RCC 7860 (cell line): ENCODE measurements around the gene ATOSB.

Source experiments
- DNase-seq: peaks from one replicate; pipeline ENCODE4 v3.0.0-alpha.2; 2015; ENCODE audit warnings: low spot score
- FAIRE-seq: peaks from 2 replicates; lab custom pipeline; 2012; peaks lifted over from hg19 to GRCh38; lab: Jason Lieb, UNC

ATOSB gene

GRCh38 chr9:35114840-35115628 lies 628 bp downstream of the ATOSB start:
- peak; percentile 10 for DNase-seq
- FAIRE-seq, result no peak

GRCh38 chr9:35114113-35114839 lies 1.4 kb downstream of the ATOSB start:
- peak; percentile 54 for DNase-seq
- no peak for FAIRE-seq

- no peak for FAIRE-seq
- no peak for DNase-seq
Measured at GRCh38 chr9:35112257-35113020, 3.2 kb downstream of the ATOSB start.

- FAIRE-seq, result no peak
- peak; percentile 92 for DNase-seq
Measured at GRCh38 chr9:35111001-35111933, 4.4 kb downstream of the ATOSB start.

GRCh38 chr9:35110327-35110761 lies 5.3 kb downstream of the ATOSB start:
- FAIRE-seq, result no peak
- DNase-seq, result peak; percentile 44

GRCh38 chr9:35108946-35109575 lies 6.6 kb downstream of the ATOSB start:
- DNase-seq (no peak), FAIRE-seq (no peak)

- FAIRE-seq, result no peak
Measured at GRCh38 chr9:35108461-35108860, 7.2 kb downstream of the ATOSB start.

GRCh38 chr9:35107297-35108290 lies 8.1 kb downstream of the ATOSB start:
- DNase-seq (no peak), FAIRE-seq (no peak)

More at GRCh38 chr9:35108461-35108860, 7.2 kb downstream of the ATOSB start:
- DNase-seq, result no peak

GRCh38 chr9:35106343-35106730 lies 9.3 kb downstream of the ATOSB start:
- no peak for DNase-seq
- no peak for FAIRE-seq

GRCh38 chr9:35105571-35106342 lies 9.9 kb downstream of the ATOSB start:
- FAIRE-seq, result no peak
- no peak for DNase-seq

- no peak for DNase-seq
- no peak for FAIRE-seq
Measured at GRCh38 chr9:35105126-35105525, 10.5 kb downstream of the ATOSB start.

- DNase-seq, result no peak
Measured at GRCh38 chr9:35104586-35104985, 11.1 kb downstream of the ATOSB start.

GRCh38 chr9:35103660-35104191 lies 11.9 kb downstream of the ATOSB start:
- FAIRE-seq (no peak), DNase-seq (no peak)

More at GRCh38 chr9:35104586-35104985, 11.1 kb downstream of the ATOSB start:
- FAIRE-seq, result no peak

GRCh38 chr9:35102769-35103659 lies 12.6 kb downstream of the ATOSB start, which contains the start of gene STOML2:
Gene STOML2, minus strand, starts transcription at chr9:35103131. Its CDS starts 37 bp downstream, at chr9:35103094.
- DNase-seq, result peak; percentile 87
- FAIRE-seq, result peak; percentile 59

- FAIRE-seq, result no peak
Measured at GRCh38 chr9:35102465-35102768, 13.2 kb downstream of the ATOSB start.

GRCh38 chr9:35097573-35097972 lies 18.1 kb downstream of the ATOSB start:
- no peak for FAIRE-seq
- DNase-seq, result no peak

More at GRCh38 chr9:35102465-35102768, 13.2 kb downstream of the ATOSB start:
- no peak for DNase-seq
